TTC549 (cell line): Measurements from ENCODE around the gene ZNF689.
"Not testable (repeated sequence)": the region's sequence is repeated elsewhere in the genome, so short reads cannot be mapped to it uniquely, and the experiment has no call there.

Source experiments
- FAIRE-seq: peaks from 2 replicates; lab custom pipeline; 2012; peaks lifted over from hg19 to GRCh38; lab: Jason Lieb, UNC

ZNF689 gene

GRCh38 chr16:30609926-30610839 lies at the start of gene ZNF689:
Gene ZNF689 (minus strand): TSS chr16:30610389. CDS start chr16:30610041, 348 bp downstream.
- FAIRE-seq = peak; percentile 85

GRCh38 chr16:30658731-30659506 lies 48.7 kb upstream of the ZNF689 start:
- FAIRE-seq = peak; percentile 73

- peak; percentile 96 for FAIRE-seq
Observed at GRCh38 chr16:30657866-30658730, 47.9 kb upstream of the ZNF689 start, which contains the start of gene FBRS. Gene FBRS (plus strand): TSS chr16:30658431. CDS start chr16:30659519, 1,088 bp downstream.

DNA sequence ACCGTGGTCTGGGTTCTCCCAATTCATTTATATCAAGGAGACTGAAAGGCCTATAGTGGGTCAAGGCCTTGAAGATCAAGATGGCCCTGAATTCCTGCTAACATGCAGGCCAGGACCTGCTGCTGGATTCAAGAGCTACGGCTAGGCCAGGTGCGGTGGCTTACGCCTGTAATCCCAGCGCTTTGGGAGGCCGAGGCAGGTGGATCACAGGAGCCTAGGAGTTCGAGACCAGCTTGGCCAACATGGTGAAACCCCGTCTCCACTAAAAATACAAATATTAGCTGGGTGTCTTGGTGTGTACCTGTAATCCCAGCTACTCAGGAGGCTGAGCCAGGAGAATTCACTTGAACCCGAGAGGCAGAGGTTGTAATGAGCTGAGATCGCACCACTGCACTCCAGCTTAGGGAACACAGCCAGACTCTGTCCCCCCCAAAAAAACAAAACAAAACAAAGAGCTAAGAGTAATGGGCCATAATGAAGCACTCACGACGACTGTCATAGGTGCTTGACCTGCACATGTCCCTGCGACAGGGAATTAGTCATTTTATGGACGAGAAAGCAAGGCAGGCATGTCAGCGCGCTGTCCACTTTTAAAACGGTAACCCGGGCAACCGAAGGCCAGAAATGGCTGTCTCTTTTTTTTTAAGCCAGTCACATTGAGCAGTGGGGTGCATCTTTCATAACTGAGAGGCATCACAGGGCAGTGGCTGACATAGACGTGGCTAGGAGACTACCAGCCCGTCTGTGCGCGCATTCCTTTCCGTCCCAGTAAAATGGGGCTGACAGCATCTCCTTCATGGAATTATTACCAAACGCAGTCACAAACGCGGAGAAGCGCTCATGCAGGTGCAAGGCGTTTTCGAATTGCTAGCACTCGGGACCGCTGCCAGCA lies 47.0 kb upstream of the ZNF689 start:
- no peak for FAIRE-seq

GRCh38 chr16:30656388-30656787 lies 46.2 kb upstream of the ZNF689 start:
- FAIRE-seq = no peak

DNA sequence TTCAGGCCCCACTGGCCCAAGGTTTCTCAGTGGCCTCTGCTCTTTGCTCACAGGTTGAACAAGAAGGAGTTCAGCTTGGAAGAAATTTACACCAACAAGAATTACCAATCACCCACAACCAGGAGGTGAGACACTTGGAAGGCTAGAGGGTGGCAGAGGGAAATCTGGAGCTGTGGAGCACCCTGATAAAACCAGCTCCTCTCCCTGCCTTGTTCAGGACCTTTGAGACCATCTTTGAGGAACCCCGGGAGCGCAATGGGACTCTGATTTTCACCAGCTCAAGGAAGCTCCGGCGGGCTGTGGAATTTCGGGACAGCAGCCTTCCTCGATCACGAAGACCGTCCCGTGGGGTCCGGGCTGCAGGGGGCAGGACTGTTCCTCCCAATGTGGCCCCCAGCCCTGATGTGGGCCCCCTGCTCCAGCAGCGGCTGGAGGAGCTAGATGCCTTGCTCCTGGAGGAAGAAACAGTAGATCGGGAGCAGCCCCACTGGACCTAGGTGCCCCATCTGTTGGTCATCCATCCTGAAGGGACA lies 45.7 kb upstream of the ZNF689 start:
- FAIRE-seq = no peak

- no peak for FAIRE-seq
Observed at GRCh38 chr16:30654856-30655255, 44.7 kb upstream of the ZNF689 start.

DNA sequence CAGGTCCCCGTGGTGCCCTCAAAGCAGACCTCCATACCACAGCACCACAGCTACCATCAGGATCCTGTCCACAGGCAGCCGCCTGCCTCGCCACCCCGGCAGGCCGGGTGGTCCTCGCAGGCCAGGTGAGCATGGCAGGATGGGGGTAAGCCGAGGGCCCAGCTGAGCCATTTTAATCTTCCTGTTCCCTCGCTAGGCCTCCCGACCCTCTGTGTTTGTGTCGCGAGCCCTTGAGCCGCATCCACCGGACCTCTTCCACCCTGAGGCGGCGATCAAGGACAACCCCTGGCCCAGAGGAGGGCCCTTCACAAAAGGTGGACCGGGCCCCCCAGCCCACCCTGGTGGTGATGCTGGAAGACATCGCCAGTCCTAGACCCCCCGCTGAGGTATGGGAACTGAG lies 42.5 kb upstream of the ZNF689 start:
- no peak for FAIRE-seq

GRCh38 chr16:30652005-30652296 lies 41.8 kb upstream of the ZNF689 start:
- FAIRE-seq = no peak

- FAIRE-seq = no peak
Observed at GRCh38 chr16:30651124-30652004, 41.2 kb upstream of the ZNF689 start.

DNA sequence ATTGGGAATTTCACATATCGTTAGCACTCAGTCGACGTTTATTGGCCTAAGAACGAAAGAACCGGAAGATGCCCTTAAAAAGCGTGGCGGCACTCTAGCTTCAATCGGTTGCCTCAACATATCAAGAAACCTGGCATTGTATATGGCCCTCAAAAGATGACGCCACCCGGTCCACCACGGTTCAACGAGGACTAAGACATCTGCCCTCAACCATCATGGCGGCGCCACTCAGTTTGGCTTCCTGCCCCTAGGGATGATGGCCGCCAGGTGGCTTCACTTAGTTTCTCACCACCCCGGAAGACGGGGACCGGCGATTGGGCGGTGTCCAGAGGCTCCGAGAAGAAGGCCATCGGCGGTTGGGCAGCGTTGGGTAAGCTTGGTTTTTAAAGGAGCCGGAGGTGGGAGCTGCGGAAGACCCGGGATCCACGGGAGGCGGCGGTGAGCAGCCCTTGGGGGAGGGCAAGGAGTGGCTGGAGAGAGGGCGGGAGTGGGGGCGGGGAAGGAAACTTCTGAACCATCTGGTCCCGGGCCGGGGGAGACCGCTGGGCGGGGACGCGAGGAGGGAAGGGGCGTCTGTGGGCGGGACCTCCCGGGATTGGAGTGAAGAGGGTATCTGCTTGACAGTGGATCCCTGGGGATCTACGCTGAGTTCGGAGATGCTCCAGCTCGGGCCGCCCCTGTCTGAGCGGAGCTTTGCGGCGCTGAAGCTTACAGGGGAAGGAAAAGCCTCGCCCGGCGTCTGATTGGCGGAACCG lies 40.4 kb upstream of the ZNF689 start, which contains the start of gene PRR14:
Gene PRR14, plus strand, starts transcription at position 592 of the 755 bp plus-strand sequence. CDS start 686 bp downstream, outside the sequence.
- peak; percentile 98 for FAIRE-seq

GRCh38 chr16:30649725-30650368 lies 39.7 kb upstream of the ZNF689 start:
- FAIRE-seq = no peak

DNA sequence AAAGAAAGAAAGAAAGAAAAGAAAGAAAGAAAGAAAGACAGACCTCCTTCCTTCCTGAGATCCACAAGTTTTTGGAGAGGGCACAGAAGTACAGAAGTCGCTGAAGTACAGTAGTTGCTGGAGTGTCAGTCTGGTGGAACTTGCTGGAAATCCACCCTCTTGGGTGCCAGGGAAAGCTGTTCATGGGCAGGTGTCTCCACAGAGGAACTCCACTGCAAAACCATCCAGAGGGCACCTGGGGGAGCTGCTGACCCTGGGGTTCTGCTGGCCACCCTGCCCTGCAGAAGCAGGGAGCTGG lies 37.0 kb upstream of the ZNF689 start:
- no peak for FAIRE-seq

- FAIRE-seq = no peak
Observed at GRCh38 chr16:30645727-30646126, 35.5 kb upstream of the ZNF689 start.

DNA sequence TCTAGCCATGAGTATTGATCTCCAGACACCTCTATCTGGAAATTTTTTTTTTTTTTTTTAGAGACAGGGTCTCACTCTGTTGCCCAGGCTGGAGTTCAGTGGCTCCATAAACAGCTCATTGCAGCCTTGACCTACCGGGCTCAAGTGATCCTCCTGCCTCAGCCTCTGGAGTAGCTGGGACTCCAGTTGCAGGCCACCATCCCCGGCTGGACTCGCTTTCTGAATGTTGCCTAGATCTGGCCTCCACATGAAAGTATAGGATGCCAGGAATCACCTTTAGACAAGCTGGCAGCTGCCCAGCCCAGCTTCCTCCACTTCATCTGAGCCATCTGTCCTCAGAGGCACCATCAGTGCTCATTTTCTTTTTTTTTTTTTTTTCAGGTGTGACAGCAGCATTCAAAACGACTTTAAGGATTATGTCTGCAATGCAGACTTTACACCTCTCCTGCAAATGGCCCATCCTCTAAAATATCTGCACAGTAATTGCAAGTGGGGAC lies 34.2 kb upstream of the ZNF689 start:
- no peak for FAIRE-seq

GRCh38 chr16:30641378-30641982 lies 31.3 kb upstream of the ZNF689 start:
- no peak for FAIRE-seq

GRCh38 chr16:30637944-30638343 lies 27.8 kb upstream of the ZNF689 start:
- no peak for FAIRE-seq

DNA sequence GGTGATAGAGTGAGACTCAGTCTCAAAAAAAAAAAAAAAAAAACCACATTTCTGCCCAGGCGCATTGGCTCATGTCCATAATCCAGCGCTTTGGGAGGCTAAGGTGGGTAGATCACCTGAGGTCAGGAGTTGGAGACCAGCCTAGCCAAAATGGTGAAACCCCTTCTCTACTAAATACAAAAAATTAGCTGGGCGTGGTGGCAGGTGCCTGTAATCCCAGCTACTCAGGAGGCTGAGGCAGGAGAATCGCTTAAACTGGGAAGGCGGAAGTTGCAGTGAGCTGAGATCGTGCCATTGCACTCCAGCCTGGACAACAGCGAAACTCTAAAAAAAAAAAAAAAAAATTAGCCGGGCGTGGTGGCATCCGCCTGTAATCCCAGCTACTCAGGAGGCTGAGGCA lies 26.9 kb upstream of the ZNF689 start:
- FAIRE-seq = not testable (repeated sequence)
